B cell (primary cell): ENCODE data around the gene KLK7. TPM values are rescaled to one million over a fixed set of nuclear protein-coding genes. Genes with fewer than 3 reads are reported as not detected.

Experiments
- ATAC-seq: fragments of 200-7000 bp; cut with Tn5 transposase; one replicate; pipeline ENCODE4 v1.10.0; 2021; ENCODE audit warnings: low read depth, mild to moderate bottlenecking, moderate number of reproducible peaks, moderate library complexity
- CTCF ChIA-PET: fragments of 350-600 bp; sonication (Branson Sonifier 250); formaldehyde crosslinking; loops from one replicate; lab custom pipeline; 2021; ENCODE audit warnings: antibody characterized with exemption, inconsistent platforms; lab: Charles Lee
- POLR2A ChIA-PET: fragments of 350-600 bp; sonication (Branson Sonifier 250); formaldehyde crosslinking; loops from one replicate; lab custom pipeline; 2021; ENCODE audit warnings: antibody characterized with exemption; lab: Charles Lee
- DNase-seq: peaks from one replicate; pipeline ENCODE4 v3.0.0; 2013
- H2AFZ ChIP-seq: 2 replicates; pipeline ENCODE4 v1.6.1; 2012; ENCODE audit warnings: mild to moderate bottlenecking, low read depth, low read length; ENCODE audit not compliant: insufficient read depth, poor library complexity, severe bottlenecking
- H3K27ac ChIP-seq, 2 donors: 1 replicate in 1 of 2; 2 replicates in 1 of 2; pipeline ENCODE4 v1.5.1; 2012 to 2013; ENCODE audit warnings: low read length in 2 of 2, mild to moderate bottlenecking in 2 of 2, moderate library complexity in 1 of 2
- H3K27me3 ChIP-seq, 4 experiments: fragments of 200-600 bp in 1 of 4; sonication (generic) in 1 of 4; replicated peaks in 1 of 4; 1 replicate in 2 of 4; 2 replicates in 2 of 4; pipeline versions ENCODE4 v1.6.1 to v1.7.0; 2013 to 2016; ENCODE audit warnings: low read length in 3 of 4, mild to moderate bottlenecking in 2 of 4, mixed read lengths in 1 of 4, moderate library complexity in 1 of 4; ENCODE audit not compliant: insufficient read depth in 4 of 4, control insufficient read depth in 3 of 4; ENCODE audit errors: control extremely low read depth in 1 of 4
- H3K36me3 ChIP-seq, 2 experiments: replicated peaks in 1 of 2; 1 replicate in 1 of 2; 2 replicates in 1 of 2; pipeline versions ENCODE4 v1.6.1 to v1.7.1; 2013; ENCODE audit warnings: low read length in 1 of 2; ENCODE audit not compliant: insufficient read depth in 2 of 2, control insufficient read depth in 1 of 2; ENCODE audit errors: control extremely low read depth in 1 of 2, extremely low read depth in 1 of 2
- H3K4me1 ChIP-seq, 2 donors: fragments of 200-600 bp in 1 of 2; sonication (generic) in 1 of 2; 1 replicate in 1 of 2; 2 replicates in 1 of 2; pipeline versions ENCODE4 v1.5.1 to v1.6.1; 2013 to 2017; ENCODE audit warnings: low read length in 2 of 2; ENCODE audit not compliant: control insufficient read depth in 2 of 2, insufficient read depth in 2 of 2
- H3K4me2 ChIP-seq: replicated peaks from 2 replicates; pipeline ENCODE3; 2012; ENCODE audit warnings: mild to moderate bottlenecking, low read depth, low read length; ENCODE audit not compliant: poor library complexity, severe bottlenecking
- H3K4me3 ChIP-seq, 5 experiments: fragments of 200-600 bp in 1 of 5; sonication (generic) in 1 of 5; 1 replicate in 3 of 5; 2 replicates in 2 of 5; pipeline versions ENCODE4 v1.5.1 to v1.7.0; 2011 to 2016; ENCODE audit warnings: low read length in 4 of 5, mild to moderate bottlenecking in 4 of 5, low read depth in 2 of 5, control low read depth in 1 of 5, moderate library complexity in 1 of 5; ENCODE audit not compliant: insufficient read depth in 1 of 5; ENCODE audit errors: control extremely low read depth in 1 of 5, extremely low read depth in 1 of 5
- H3K79me2 ChIP-seq: fragments of 200-600 bp; sonication (generic); one replicate; pipeline ENCODE4 v1.6.0; 2016; ENCODE audit warnings: low read length; ENCODE audit not compliant: control insufficient read depth, insufficient read depth
- H3K9ac ChIP-seq: fragments of 200-600 bp; sonication (generic); 2 replicates; pipeline ENCODE4 v1.6.1; 2017; ENCODE audit warnings: mild to moderate bottlenecking, low read length, moderate library complexity
- H3K9me3 ChIP-seq, 3 donors: one replicate each; pipeline versions ENCODE4 v1.6.1 to v1.7.1; 2013; ENCODE audit warnings: low read length in 2 of 3; ENCODE audit not compliant: control insufficient read depth in 2 of 3, insufficient read depth in 1 of 3; ENCODE audit errors: control extremely low read depth in 1 of 3
- H4K20me1 ChIP-seq: 2 replicates; pipeline ENCODE4 v1.6.0; 2012; ENCODE audit warnings: mild to moderate bottlenecking, low read length; ENCODE audit not compliant: insufficient read depth, control insufficient read depth, poor library complexity, severe bottlenecking
- H3K27ac Mint-ChIP-seq: one replicate; pipeline ENCODE4 v1.8.0; 2021; ENCODE audit warnings: mixed read lengths
- H3K27me3 Mint-ChIP-seq: one replicate; pipeline ENCODE4 v1.8.0; 2021; ENCODE audit warnings: mixed read lengths
- H3K4me1 Mint-ChIP-seq: one replicate; pipeline ENCODE4 v1.8.0; 2021; ENCODE audit warnings: mixed read lengths
- H3K4me3 Mint-ChIP-seq: one replicate; pipeline ENCODE4 v1.8.0; 2021; ENCODE audit warnings: mixed read lengths
- H3K9me3 Mint-ChIP-seq: one replicate; pipeline ENCODE4 v1.8.0; 2022; ENCODE audit warnings: mixed read lengths; ENCODE audit not compliant: insufficient read depth
- CTCF ChIP-seq: fragments of 200-600 bp; IDR thresholded peaks from one replicate; pipeline ENCODE4 v1.8.0; 2022; ENCODE audit warnings: antibody characterized with exemption, mild to moderate bottlenecking
- EZH2 ChIP-seq: IDR thresholded peaks from 2 replicates; pipeline ENCODE4 v1.6.1; 2012; ENCODE audit warnings: borderline replicate concordance, low read depth, mild to moderate bottlenecking, moderate library complexity, low read length; ENCODE audit not compliant: insufficient read depth, poor library complexity, severe bottlenecking
- WGBS: methylation state at CpG from one replicate; pipeline ENCODE4 v1.1.5; 2013; ENCODE audit warnings: missing lambda C conversion rate; ENCODE audit not compliant: insufficient coverage; 5-methylcytosine and 5-hydroxymethylcytosine counted together
- intact Hi-C: fragments of 100-400 bp; cut with micrococcal nuclease; formaldehyde crosslinking; loops from one replicate; pipeline ENCODE4 v1.10.0; 2022
- polyA plus RNA-seq: library from polyadenylated mRNA; depleted of rRNA; stranded (reverse); fragments of >200 nt; gene quantifications from 2 replicates; pipeline ENCODE4 v1.2.3, GENCODE V29; 2012
- total RNA-seq, 2 donors: library from RNA; stranded (reverse); fragments of 120-200 nt in 1 of 2; gene quantifications; 1 replicate in 1 of 2; 2 replicates in 1 of 2; pipeline versions ENCODE4 v1.2.3 to v1.2.4, GENCODE V29; 2013 to 2022

Gene KLK7
- total and polyA plus RNA-seq, 2 donors (not counting 1 experiment from before 2014, with no cell fraction given) = not detected

- DNase-seq = no peak
- H3K4me2 ChIP-seq = no peak overlapping the region
- WGBS = 94% methylated on average over 9 of the region's 10 CpGs
- H3K27me3 ChIP-seq = peaks cover 0 to 28% (median 2%) of the 10 kb centered on the region in 4 experiments
- H3K9ac ChIP-seq = no peak overlapping the region
- Mint-ChIP-seq H3K9me3 (no peaks in the 10 kb centered on the region), H3K4me1 (no peaks in the 10 kb centered on the region), H3K27ac (no peak overlapping the region), H3K27me3 (peaks cover 33% of the 10 kb centered on the region), H3K4me3 (no peak overlapping the region)
- no peak overlapping the region for H2AFZ ChIP-seq
- no peak overlapping the region for H3K27ac ChIP-seq
- no peak overlapping the region for H3K4me3 ChIP-seq
- no peaks in the 10 kb centered on the region for H3K4me1 ChIP-seq
- H3K79me2 ChIP-seq = no peaks in the 10 kb centered on the region
- no peak for ATAC-seq
- H4K20me1 ChIP-seq = no peaks in the 10 kb centered on the region
- H3K36me3 ChIP-seq = no peaks in the 10 kb centered on the region
- ChIA-PET POLR2A (no interaction called here), CTCF (no interaction called here)
- intact Hi-C loops = no loop called here
- H3K9me3 ChIP-seq = peaks cover 0 to 29% (median 0%) of the 10 kb centered on the region in 3 donors
- no peak for TF ChIP-seq CTCF
- no peak for TF ChIP-seq EZH2
These were observed 16.7 kb upstream of the KLK7 start for GRCh38 chr19:51000426-51000825.

- Mint-ChIP-seq H3K27me3 (peaks cover 28% of the 10 kb centered on the region), H3K27ac (no peak overlapping the region)
These were observed 15.0 kb upstream of the KLK7 start for GRCh38 chr19:50998686-50999085.

More at GRCh38 chr19:50998686-50999085, 15.0 kb upstream of the KLK7 start:
- WGBS = 96% methylated on average over 4 of the region's 4 CpGs
- H3K27ac ChIP-seq = no peak overlapping the region
- ATAC-seq = no peak
- Mint-ChIP-seq H3K9me3 (no peaks in the 10 kb centered on the region), H3K4me1 (no peaks in the 10 kb centered on the region), H3K4me3 (no peak overlapping the region)
- H2AFZ ChIP-seq = no peak overlapping the region
- peaks cover 0 to 30% (median 3%) of the 10 kb centered on the region in 3 donors for H3K9me3 ChIP-seq
- ChIA-PET CTCF (no interaction called here), POLR2A (no interaction called here)
- no peak overlapping the region for H3K4me3 ChIP-seq
- H4K20me1 ChIP-seq = no peaks in the 10 kb centered on the region
- no peak for TF ChIP-seq CTCF
- no peak for TF ChIP-seq EZH2
- no peak overlapping the region for H3K4me2 ChIP-seq
- no peaks in the 10 kb centered on the region for H3K4me1 ChIP-seq
- H3K36me3 ChIP-seq = no peaks in the 10 kb centered on the region
- DNase-seq = no peak
- H3K9ac ChIP-seq = no peak overlapping the region
- no peaks in the 10 kb centered on the region for H3K79me2 ChIP-seq
- intact Hi-C loops = no loop called here
- peaks cover 0 to 28% (median 2%) of the 10 kb centered on the region in 4 experiments for H3K27me3 ChIP-seq
